ENCODE results near the gene CTBP2.

Gene CTBP2

GRCh38 chr10:125144693-125145623, 15.4 kb downstream of the CTBP2 start:
- DNase-seq = peak; percentile 89

- no peak for DNase-seq
These were observed 16.2 kb downstream of the CTBP2 start for GRCh38 chr10:125144206-125144605.

- DNase-seq = no peak
These were observed 17.4 kb downstream of the CTBP2 start for GRCh38 chr10:125142946-125143345.

GRCh38 chr10:125141860-125142484, 18.4 kb downstream of the CTBP2 start:
- no peak for DNase-seq

- DNase-seq = no peak
These were observed 19.1 kb downstream of the CTBP2 start for GRCh38 chr10:125141150-125141859.

GRCh38 chr10:125140151-125140550, 20.2 kb downstream of the CTBP2 start:
- DNase-seq = no peak

- no peak for DNase-seq
These were observed 22.5 kb downstream of the CTBP2 start for GRCh38 chr10:125137601-125138438.

- no peak for DNase-seq
These were observed 24.3 kb downstream of the CTBP2 start for GRCh38 chr10:125136087-125136486.

- no peak for DNase-seq
These were observed 24.7 kb downstream of the CTBP2 start for GRCh38 chr10:125135771-125136035.

GRCh38 chr10:125134916-125135770, 25.2 kb downstream of the CTBP2 start:
- DNase-seq = no peak

- DNase-seq = no peak
These were observed 25.9 kb downstream of the CTBP2 start for GRCh38 chr10:125134483-125134848.

- no peak for DNase-seq
These were observed 26.5 kb downstream of the CTBP2 start for GRCh38 chr10:125133696-125134482.

GRCh38 chr10:125132344-125132743, 28.0 kb downstream of the CTBP2 start:
- DNase-seq = no peak

- DNase-seq = no peak
These were observed 29.4 kb downstream of the CTBP2 start for GRCh38 chr10:125130916-125131315.

GRCh38 chr10:125130260-125130659, 30.1 kb downstream of the CTBP2 start:
- DNase-seq = no peak

- DNase-seq = no peak
These were observed 31.3 kb downstream of the CTBP2 start for GRCh38 chr10:125129076-125129458.

GRCh38 chr10:125128397-125129075, 31.8 kb downstream of the CTBP2 start:
- no peak for DNase-seq

- no peak for DNase-seq
These were observed 32.4 kb downstream of the CTBP2 start for GRCh38 chr10:125127986-125128385.

- DNase-seq = no peak
These were observed 33.3 kb downstream of the CTBP2 start for GRCh38 chr10:125127110-125127509.

- no peak for DNase-seq
These were observed 34.2 kb downstream of the CTBP2 start for GRCh38 chr10:125125951-125126735.

Measured in hematopoietic multipotent progenitor cell treated with erythropoietin and hydrocortisone succinate and interleukin-3 and kit ligand, for 4 days (in vitro differentiated cells).